B cell (primary cell): ENCODE measurements around the gene PITPNM3. TPM values are rescaled to one million over a fixed set of nuclear protein-coding genes. Genes with fewer than 3 reads are reported as not detected.

ENCODE experiments used
- ATAC-seq: fragments of 200-7000 bp; cut with Tn5 transposase; one replicate; pipeline ENCODE4 v1.10.0; 2021; ENCODE audit warnings: low read depth, mild to moderate bottlenecking, moderate number of reproducible peaks, moderate library complexity
- CTCF ChIA-PET: fragments of 350-600 bp; sonication (Branson Sonifier 250); formaldehyde crosslinking; loops from one replicate; lab custom pipeline; 2021; ENCODE audit warnings: antibody characterized with exemption, inconsistent platforms; lab: Charles Lee
- POLR2A ChIA-PET: fragments of 350-600 bp; sonication (Branson Sonifier 250); formaldehyde crosslinking; loops from one replicate; lab custom pipeline; 2021; ENCODE audit warnings: antibody characterized with exemption; lab: Charles Lee
- DNase-seq: peaks from one replicate; pipeline ENCODE4 v3.0.0; 2013
- H2AFZ ChIP-seq: 2 replicates; pipeline ENCODE4 v1.6.1; 2012; ENCODE audit warnings: mild to moderate bottlenecking, low read depth, low read length; ENCODE audit not compliant: insufficient read depth, poor library complexity, severe bottlenecking
- H3K27ac ChIP-seq, 2 donors: 1 replicate in 1 of 2; 2 replicates in 1 of 2; pipeline ENCODE4 v1.5.1; 2012 to 2013; ENCODE audit warnings: low read length in 2 of 2, mild to moderate bottlenecking in 2 of 2, moderate library complexity in 1 of 2
- H3K27me3 ChIP-seq, 4 experiments: fragments of 200-600 bp in 1 of 4; sonication (generic) in 1 of 4; replicated peaks in 1 of 4; 1 replicate in 2 of 4; 2 replicates in 2 of 4; pipeline versions ENCODE4 v1.6.1 to v1.7.0; 2013 to 2016; ENCODE audit warnings: low read length in 3 of 4, mild to moderate bottlenecking in 2 of 4, mixed read lengths in 1 of 4, moderate library complexity in 1 of 4; ENCODE audit not compliant: insufficient read depth in 4 of 4, control insufficient read depth in 3 of 4; ENCODE audit errors: control extremely low read depth in 1 of 4
- H3K36me3 ChIP-seq, 2 experiments: replicated peaks in 1 of 2; 1 replicate in 1 of 2; 2 replicates in 1 of 2; pipeline versions ENCODE4 v1.6.1 to v1.7.1; 2013; ENCODE audit warnings: low read length in 1 of 2; ENCODE audit not compliant: insufficient read depth in 2 of 2, control insufficient read depth in 1 of 2; ENCODE audit errors: control extremely low read depth in 1 of 2, extremely low read depth in 1 of 2
- H3K4me1 ChIP-seq, 2 donors: fragments of 200-600 bp in 1 of 2; sonication (generic) in 1 of 2; 1 replicate in 1 of 2; 2 replicates in 1 of 2; pipeline versions ENCODE4 v1.5.1 to v1.6.1; 2013 to 2017; ENCODE audit warnings: low read length in 2 of 2; ENCODE audit not compliant: control insufficient read depth in 2 of 2, insufficient read depth in 2 of 2
- H3K4me2 ChIP-seq: replicated peaks from 2 replicates; pipeline ENCODE3; 2012; ENCODE audit warnings: mild to moderate bottlenecking, low read depth, low read length; ENCODE audit not compliant: poor library complexity, severe bottlenecking
- H3K4me3 ChIP-seq, 5 experiments: fragments of 200-600 bp in 1 of 5; sonication (generic) in 1 of 5; 1 replicate in 3 of 5; 2 replicates in 2 of 5; pipeline versions ENCODE4 v1.5.1 to v1.7.0; 2011 to 2016; ENCODE audit warnings: low read length in 4 of 5, mild to moderate bottlenecking in 4 of 5, low read depth in 2 of 5, control low read depth in 1 of 5, moderate library complexity in 1 of 5; ENCODE audit not compliant: insufficient read depth in 1 of 5; ENCODE audit errors: control extremely low read depth in 1 of 5, extremely low read depth in 1 of 5
- H3K79me2 ChIP-seq: fragments of 200-600 bp; sonication (generic); one replicate; pipeline ENCODE4 v1.6.0; 2016; ENCODE audit warnings: low read length; ENCODE audit not compliant: control insufficient read depth, insufficient read depth
- H3K9ac ChIP-seq: fragments of 200-600 bp; sonication (generic); 2 replicates; pipeline ENCODE4 v1.6.1; 2017; ENCODE audit warnings: mild to moderate bottlenecking, low read length, moderate library complexity
- H3K9me3 ChIP-seq, 3 donors: one replicate each; pipeline versions ENCODE4 v1.6.1 to v1.7.1; 2013; ENCODE audit warnings: low read length in 2 of 3; ENCODE audit not compliant: control insufficient read depth in 2 of 3, insufficient read depth in 1 of 3; ENCODE audit errors: control extremely low read depth in 1 of 3
- H4K20me1 ChIP-seq: 2 replicates; pipeline ENCODE4 v1.6.0; 2012; ENCODE audit warnings: mild to moderate bottlenecking, low read length; ENCODE audit not compliant: insufficient read depth, control insufficient read depth, poor library complexity, severe bottlenecking
- H3K27ac Mint-ChIP-seq: one replicate; pipeline ENCODE4 v1.8.0; 2021; ENCODE audit warnings: mixed read lengths
- H3K27me3 Mint-ChIP-seq: one replicate; pipeline ENCODE4 v1.8.0; 2021; ENCODE audit warnings: mixed read lengths
- H3K4me1 Mint-ChIP-seq: one replicate; pipeline ENCODE4 v1.8.0; 2021; ENCODE audit warnings: mixed read lengths
- H3K4me3 Mint-ChIP-seq: one replicate; pipeline ENCODE4 v1.8.0; 2021; ENCODE audit warnings: mixed read lengths
- H3K9me3 Mint-ChIP-seq: one replicate; pipeline ENCODE4 v1.8.0; 2022; ENCODE audit warnings: mixed read lengths; ENCODE audit not compliant: insufficient read depth
- EZH2 ChIP-seq: IDR thresholded peaks from 2 replicates; pipeline ENCODE4 v1.6.1; 2012; ENCODE audit warnings: borderline replicate concordance, low read depth, mild to moderate bottlenecking, moderate library complexity, low read length; ENCODE audit not compliant: insufficient read depth, poor library complexity, severe bottlenecking
- WGBS: methylation state at CpG from one replicate; pipeline ENCODE4 v1.1.5; 2013; ENCODE audit warnings: missing lambda C conversion rate; ENCODE audit not compliant: insufficient coverage; 5-methylcytosine and 5-hydroxymethylcytosine counted together
- intact Hi-C: fragments of 100-400 bp; cut with micrococcal nuclease; formaldehyde crosslinking; loops from one replicate; pipeline ENCODE4 v1.10.0; 2022
- polyA plus RNA-seq: library from polyadenylated mRNA; depleted of rRNA; stranded (reverse); fragments of >200 nt; gene quantifications from 2 replicates; pipeline ENCODE4 v1.2.3, GENCODE V29; 2012
- total RNA-seq, 2 donors: library from RNA; stranded (reverse); fragments of 120-200 nt in 1 of 2; gene quantifications; 1 replicate in 1 of 2; 2 replicates in 1 of 2; pipeline versions ENCODE4 v1.2.3 to v1.2.4, GENCODE V29; 2013 to 2022
- TF ChIP-seq, protein P1 (sequence below): fragments of 200-600 bp; IDR thresholded peaks from one replicate; pipeline ENCODE4 v1.8.0; 2022; ENCODE audit warnings: antibody characterized with exemption, mild to moderate bottlenecking

The PITPNM3 gene
- total and polyA plus RNA-seq, 2 donors (not counting 1 experiment from before 2014, with no cell fraction given): 0.31 to 0.49 TPM

GRCh38 chr17:6468051-6468790, 88.1 kb downstream of the PITPNM3 start:
- no peak overlapping the region for H3K9ac ChIP-seq
- H3K27me3 ChIP-seq: no peaks in the 10 kb centered on the region
- Mint-ChIP-seq H3K27me3 (peaks cover 11% of the 10 kb centered on the region), H3K9me3 (no peaks in the 10 kb centered on the region), H3K4me1 (peaks cover 3% of the 10 kb centered on the region), H3K4me3 (no peak overlapping the region), H3K27ac (no peak overlapping the region)
- no peak overlapping the region for H3K4me3 ChIP-seq
- no peaks in the 10 kb centered on the region for H3K79me2 ChIP-seq
- CTCF ChIA-PET: interaction anchor here (0.6 kb wide), 1 partner anchor 665 kb away, joined by 4 read pairs; no protein-coding TSS in a partner anchor
- POLR2A ChIA-PET: no interaction called here
- TF ChIP-seq, protein P1, sequence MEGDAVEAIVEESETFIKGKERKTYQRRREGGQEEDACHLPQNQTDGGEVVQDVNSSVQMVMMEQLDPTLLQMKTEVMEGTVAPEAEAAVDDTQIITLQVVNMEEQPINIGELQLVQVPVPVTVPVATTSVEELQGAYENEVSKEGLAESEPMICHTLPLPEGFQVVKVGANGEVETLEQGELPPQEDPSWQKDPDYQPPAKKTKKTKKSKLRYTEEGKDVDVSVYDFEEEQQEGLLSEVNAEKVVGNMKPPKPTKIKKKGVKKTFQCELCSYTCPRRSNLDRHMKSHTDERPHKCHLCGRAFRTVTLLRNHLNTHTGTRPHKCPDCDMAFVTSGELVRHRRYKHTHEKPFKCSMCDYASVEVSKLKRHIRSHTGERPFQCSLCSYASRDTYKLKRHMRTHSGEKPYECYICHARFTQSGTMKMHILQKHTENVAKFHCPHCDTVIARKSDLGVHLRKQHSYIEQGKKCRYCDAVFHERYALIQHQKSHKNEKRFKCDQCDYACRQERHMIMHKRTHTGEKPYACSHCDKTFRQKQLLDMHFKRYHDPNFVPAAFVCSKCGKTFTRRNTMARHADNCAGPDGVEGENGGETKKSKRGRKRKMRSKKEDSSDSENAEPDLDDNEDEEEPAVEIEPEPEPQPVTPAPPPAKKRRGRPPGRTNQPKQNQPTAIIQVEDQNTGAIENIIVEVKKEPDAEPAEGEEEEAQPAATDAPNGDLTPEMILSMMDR: no peak
- TF ChIP-seq EZH2: no peak
- ATAC-seq (no peak), DNase-seq (no peak)
- peaks cover 0 to under 1% of the 10 kb centered on the region in 2 donors for H3K4me1 ChIP-seq
- no peaks in the 10 kb centered on the region for H3K36me3 ChIP-seq
- H2AFZ ChIP-seq: no peak overlapping the region
- WGBS: 93% methylated on average over 23 of the region's 23 CpGs
- H3K9me3 ChIP-seq: peaks cover 0 to 3% (median 0%) of the 10 kb centered on the region in 3 donors
- no peak overlapping the region for H3K4me2 ChIP-seq
- H4K20me1 ChIP-seq: no peaks in the 10 kb centered on the region
- H3K27ac ChIP-seq: no peak overlapping the region
- intact Hi-C loops: no loop called here

DNA sequence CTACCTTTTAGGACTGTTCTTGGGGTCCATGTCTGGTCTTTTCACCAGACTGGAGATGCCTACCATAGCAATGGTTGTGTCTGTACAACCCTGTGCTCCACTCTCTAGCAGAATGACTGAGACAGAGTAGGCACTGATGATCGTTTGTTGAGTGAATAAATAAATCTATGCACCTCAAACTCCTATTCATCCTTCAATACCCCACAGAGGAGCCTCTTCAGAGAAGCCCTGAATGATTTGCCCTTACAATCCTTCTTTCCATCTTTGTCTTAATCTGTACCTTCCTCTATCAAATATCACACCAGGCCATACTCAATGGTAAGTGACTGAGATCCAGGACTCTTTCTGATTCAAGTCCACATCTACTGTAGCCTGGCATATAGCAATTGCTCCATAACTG, 88.8 kb downstream of the PITPNM3 start:
- H3K27ac Mint-ChIP-seq: no peak overlapping the region
- no peaks in the 10 kb centered on the region for H4K20me1 ChIP-seq
- ATAC-seq: no peak

More for the DNA sequence above, 88.8 kb downstream of the PITPNM3 start:
- Histone ChIP-seq H3K4me2 (no peak overlapping the region), H3K27ac (no peak overlapping the region), H3K4me1 (no peaks in the 10 kb centered on the region), H3K4me3 (no peak overlapping the region), H3K9me3 (peaks cover 0 to 3% (median 0%) of the 10 kb centered on the region in 3 donors), H3K36me3 (no peaks in the 10 kb centered on the region), H3K9ac (no peak overlapping the region), H3K79me2 (no peaks in the 10 kb centered on the region), H3K27me3 (no peaks in the 10 kb centered on the region), H2AFZ (no peak overlapping the region)
- POLR2A ChIA-PET: no interaction called here
- intact Hi-C loops: no loop called here
- CTCF ChIA-PET: interaction anchor here (0.6 kb wide), 1 partner anchor 666 kb away, joined by 4 read pairs; no protein-coding TSS in a partner anchor
- Mint-ChIP-seq H3K4me3 (no peak overlapping the region), H3K4me1 (no peaks in the 10 kb centered on the region), H3K9me3 (no peaks in the 10 kb centered on the region), H3K27me3 (peaks cover 13% of the 10 kb centered on the region)
- WGBS: no CpG with 5 or more reads among the region's 1 CpG
- no peak for TF ChIP-seq EZH2
- TF ChIP-seq, protein P1: no peak
- DNase-seq: no peak
